SK-N-SH treated with all-trans-retinoic acid at 6 μM for 48 hours (cell line): ENCODE results near the gene BCR.

ENCODE experiments used
- ATAC-seq: fragments of 200-7000 bp; cut with Tn5 transposase; 3 replicates; pipeline ENCODE4 v1.9.1; 2020; ENCODE audit warnings: mild to moderate bottlenecking, moderate library complexity
- ARNTL ChIP-seq: fragments of 450-650 bp; formaldehyde crosslinking; IDR thresholded peaks from 2 replicates; pipeline ENCODE4 v1.5.0; 2020; ENCODE audit warnings: low read depth, mild to moderate bottlenecking, moderate library complexity, borderline replicate concordance
- BACH2 ChIP-seq: fragments of 250-450 bp; sonication (Bioruptor Pico); IDR thresholded peaks from 2 replicates; pipeline ENCODE4 v1.9.0; 2021; ENCODE audit warnings: mild to moderate bottlenecking, borderline replicate concordance
- CREB5 ChIP-seq: fragments of 250-450 bp; sonication (Bioruptor Pico); IDR thresholded peaks from 2 replicates; pipeline ENCODE4 v1.5.1; 2020; ENCODE audit warnings: low read depth, mild to moderate bottlenecking, moderate library complexity
- CSDC2 ChIP-seq: fragments of 250-450 bp; sonication (Bioruptor Pico); IDR thresholded peaks from 2 replicates; pipeline ENCODE4 v1.5.0; 2020; ENCODE audit warnings: mild to moderate bottlenecking, moderate library complexity
- CSRNP3 ChIP-seq: fragments of 250-450 bp; sonication (Bioruptor Pico); IDR thresholded peaks from 2 replicates; pipeline ENCODE4 v1.5.1; 2021; ENCODE audit warnings: mild to moderate bottlenecking, moderate library complexity
- ESRRG ChIP-seq: fragments of 250-450 bp; sonication (Bioruptor Pico); IDR thresholded peaks from 2 replicates; pipeline ENCODE4 v1.6.1; 2021; ENCODE audit warnings: mild to moderate bottlenecking
- GLIS3 ChIP-seq: fragments of 250-450 bp; sonication (Bioruptor Pico); IDR thresholded peaks from 2 replicates; pipeline ENCODE4 v1.5.0; 2020; ENCODE audit warnings: mild to moderate bottlenecking, moderate library complexity
- ISL1 ChIP-seq: fragments of 250-450 bp; sonication (Bioruptor Pico); IDR thresholded peaks from 2 replicates; pipeline ENCODE4 v2.1.2; 2022; ENCODE audit warnings: mild to moderate bottlenecking, moderate library complexity
- OSR1 ChIP-seq: fragments of 250-450 bp; sonication (Bioruptor Pico); IDR thresholded peaks from 2 replicates; pipeline ENCODE4 v1.8.0; 2022; ENCODE audit warnings: moderate library complexity, mild to moderate bottlenecking, inconsistent platforms
- POU6F1 ChIP-seq: fragments of 250-450 bp; sonication (Bioruptor Pico); IDR thresholded peaks from 2 replicates; pipeline ENCODE4 v1.8.0; 2021; ENCODE audit warnings: low read depth, mild to moderate bottlenecking, moderate library complexity, borderline replicate concordance
- PPARA ChIP-seq: fragments of 250-450 bp; sonication (Bioruptor Pico); IDR thresholded peaks from 2 replicates; pipeline ENCODE4 v1.5.0; 2020; ENCODE audit warnings: mild to moderate bottlenecking, borderline replicate concordance
- RARB ChIP-seq: fragments of 250-450 bp; sonication (Bioruptor Pico); IDR thresholded peaks from 2 replicates; pipeline ENCODE4 v1.8.0; 2021; ENCODE audit warnings: mild to moderate bottlenecking, moderate library complexity
- SNAI2 ChIP-seq: fragments of 250-450 bp; sonication (Bioruptor Pico); IDR thresholded peaks from 2 replicates; pipeline ENCODE4 v1.5.0; 2020; ENCODE audit warnings: mild to moderate bottlenecking, moderate library complexity
- TCF4 ChIP-seq: fragments of 250-450 bp; sonication (Bioruptor Pico); IDR thresholded peaks from 2 replicates; pipeline ENCODE4 v1.8.0; 2021; ENCODE audit warnings: mild to moderate bottlenecking, moderate library complexity, borderline replicate concordance
- TOX ChIP-seq: fragments of 250-450 bp; sonication (Bioruptor Pico); IDR thresholded peaks from 2 replicates; pipeline ENCODE4 v1.8.0; 2021; ENCODE audit warnings: mild to moderate bottlenecking, moderate library complexity, borderline replicate concordance
- TSHZ2 ChIP-seq: fragments of 250-450 bp; sonication (Bioruptor Pico); IDR thresholded peaks from 2 replicates; pipeline ENCODE4 v1.5.0; 2020; ENCODE audit warnings: mild to moderate bottlenecking, moderate library complexity
- ZC3H10 ChIP-seq: fragments of 250-450 bp; sonication (Bioruptor Pico); IDR thresholded peaks from 2 replicates; pipeline ENCODE4 v1.5.1; 2021; ENCODE audit warnings: mild to moderate bottlenecking, moderate library complexity
- ZFP3 ChIP-seq: fragments of 250-450 bp; sonication (Bioruptor Pico); IDR thresholded peaks from 2 replicates; pipeline ENCODE4 v1.5.0; 2020; ENCODE audit warnings: mild to moderate bottlenecking, moderate library complexity
- ZFP30 ChIP-seq: fragments of 450-650 bp; formaldehyde crosslinking; IDR thresholded peaks from 2 replicates; pipeline ENCODE4 v1.5.0; 2022; ENCODE audit warnings: mild to moderate bottlenecking, moderate library complexity
- ZNF565 ChIP-seq: fragments of 450-650 bp; formaldehyde crosslinking; conservative IDR thresholded peaks from 2 replicates; pipeline ENCODE4 v1.5.0; 2020; ENCODE audit warnings: low read depth, mild to moderate bottlenecking, moderate library complexity
- ZNF70 ChIP-seq: fragments of 450-650 bp; formaldehyde crosslinking; IDR thresholded peaks from 2 replicates; pipeline ENCODE4 v1.5.0; 2020; ENCODE audit warnings: mild to moderate bottlenecking, moderate library complexity
- ZNF8 ChIP-seq: fragments of 450-650 bp; formaldehyde crosslinking; IDR thresholded peaks from 2 replicates; pipeline ENCODE4 v1.5.0; 2020; ENCODE audit warnings: mild to moderate bottlenecking, moderate library complexity

Gene BCR

GRCh38 chr22:23292453-23293350 lies 112.4 kb downstream of the BCR start:
- TF ChIP-seq ESRRG (CRISPR knock-in tag) = no peak
- TF ChIP-seq CSDC2 (CRISPR knock-in tag) = no peak
- TF ChIP-seq ZFP30 = no peak
- no peak for TF ChIP-seq TSHZ2 (CRISPR knock-in tag)
- no peak for TF ChIP-seq OSR1 (CRISPR knock-in tag)
- no peak for TF ChIP-seq ARNTL
- TF ChIP-seq ZFP3 = no peak
- TF ChIP-seq CSRNP3 = no peak
- no peak for TF ChIP-seq TCF4 (CRISPR knock-in tag)
- no peak for TF ChIP-seq RARB
- TF ChIP-seq GLIS3 = no peak
- TF ChIP-seq POU6F1 = no peak
- TF ChIP-seq PPARA = no peak
- TF ChIP-seq ZC3H10 (CRISPR knock-in tag) = no peak
- no peak for TF ChIP-seq ISL1 (CRISPR knock-in tag)
- no peak for TF ChIP-seq BACH2 (CRISPR knock-in tag)
- no peak for TF ChIP-seq ZNF565 (CRISPR knock-in tag)
- ATAC-seq = no peak

GRCh38 chr22:23293720-23294119 lies 113.4 kb downstream of the BCR start:
- no peak for ATAC-seq
- TF ChIP-seq ZNF565 (CRISPR knock-in tag) (no peak), ZFP30 (no peak), ARNTL (no peak), SNAI2 (no peak), CREB5 (CRISPR knock-in tag) (no peak), GLIS3 (no peak), ESRRG (CRISPR knock-in tag) (no peak), RARB (no peak), TOX (CRISPR knock-in tag) (no peak), TCF4 (CRISPR knock-in tag) (no peak), BACH2 (CRISPR knock-in tag) (no peak), OSR1 (CRISPR knock-in tag) (no peak), CSDC2 (CRISPR knock-in tag) (no peak), POU6F1 (no peak), ZNF70 (CRISPR knock-in tag) (no peak)
- TF ChIP-seq, all 23 proteins: peak for 0

GRCh38 chr22:23294221-23294620 lies 113.9 kb downstream of the BCR start:
- no peak for ATAC-seq
- TF ChIP-seq CREB5 (CRISPR knock-in tag) (no peak), ZFP30 (no peak), PPARA (no peak), CSDC2 (CRISPR knock-in tag) (no peak), ISL1 (CRISPR knock-in tag) (no peak), ZNF565 (CRISPR knock-in tag) (no peak), TSHZ2 (CRISPR knock-in tag) (no peak), GLIS3 (no peak), SNAI2 (no peak), ARNTL (no peak), ZC3H10 (CRISPR knock-in tag) (no peak), TOX (CRISPR knock-in tag) (no peak), ZNF8 (no peak)
